Measurements from ENCODE around the gene MYH13. TPM values are rescaled to one million over a fixed set of nuclear protein-coding genes. Genes with fewer than 3 reads are reported as not detected.

Gene MYH13
- total and polyA plus RNA-seq, 9 of the 15 experiments (the other 6 are each of a cell fraction or from before 2014, with no cell fraction given): 0.01 TPM; not detected in 8

DNA sequence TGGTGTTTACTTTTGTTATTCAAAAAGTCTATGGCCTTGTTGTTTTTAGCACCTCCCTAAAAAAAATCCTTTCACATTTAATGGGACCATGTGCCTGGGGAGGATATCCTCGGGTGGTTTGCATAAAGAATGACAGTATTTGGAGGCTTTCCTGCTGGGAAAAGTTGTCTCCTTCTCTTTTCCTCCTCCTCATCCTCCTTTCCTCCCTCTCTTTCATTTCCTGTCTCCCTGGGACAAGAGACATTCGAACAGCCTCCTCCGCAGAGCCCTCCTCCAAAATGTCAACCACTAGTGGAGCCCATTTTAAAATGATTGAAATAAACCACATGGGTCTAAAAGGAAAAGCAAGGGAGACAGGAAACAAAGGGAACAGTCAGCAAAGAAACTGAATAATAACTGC is 67.4 kb downstream of the MYH13 start:
- H3K79me2 ChIP-seq (ENCODE audit: control insufficient read depth, insufficient read depth, low read length): no peaks in the 10 kb centered on the region
- 20% methylated on average over 1 of the region's 3 CpGs for WGBS (ENCODE audit: insufficient coverage, low coverage, missing lambda C conversion rate)
- H3K4me2 ChIP-seq (ENCODE audit: insufficient read depth, low read length): no peak overlapping the region
- DNase-seq (ENCODE audit: extremely low read depth in 1 of 4, low spot score in 3 of 4) (no peak), FAIRE-seq (no peak), ATAC-seq (no peak)
- H3K9me3 ChIP-seq (replicated peaks; ENCODE audit: control insufficient read depth, insufficient read depth, low read depth, low read length): no peaks in the 10 kb centered on the region
- ChIA-PET CTCF (ENCODE audit: low intra/inter-chr PET ratio) (no interaction called here), POLR2A (no interaction called here)
- in situ Hi-C loops (cut with MboI): no loop called here
- no peak overlapping the region for H3K27ac ChIP-seq (ENCODE audit: extremely low read depth, low read depth, low read length)
- intact Hi-C loops (cut with micrococcal nuclease): no loop called here
- no peak overlapping the region for H2AFZ ChIP-seq (ENCODE audit: low read depth, low read length)
- no peak overlapping the region for H3K4me3 ChIP-seq
- no peaks in the 10 kb centered on the region for H3K36me3 ChIP-seq (ENCODE audit: control insufficient read depth, insufficient read depth, low read length)
- no peaks in the 10 kb centered on the region; a peak in 1 of 5 replicates for H3K4me1 ChIP-seq (replicated peaks in 1 of 2; ENCODE audit: control insufficient read depth in 2 of 2, insufficient read depth in 2 of 2, low read length in 2 of 2)
- H3K9ac ChIP-seq (ENCODE audit: insufficient read depth in 1 of 2, low read depth in 2 of 2, low read length in 2 of 2): no peak overlapping the region
- BruUV-seq (replicated peaks): no TSS peak
- no peaks in the 10 kb centered on the region for H3K27me3 ChIP-seq (ENCODE audit: control insufficient read depth in 2 of 2, insufficient read depth in 2 of 2, low read length in 2 of 2)
- no peaks in the 10 kb centered on the region for H4K20me1 ChIP-seq (replicated peaks; ENCODE audit: control insufficient read depth, insufficient read depth, low read length)
- no peak for TF ChIP-seq NCOA4 (IDR thresholded peaks at IDR 0.05; ENCODE audit: partially characterized antibody)
- TF ChIP-seq TAF15 (IDR thresholded peaks at IDR 0.05; ENCODE audit: low read depth, low read length): no peak
- TF ChIP-seq, protein P1, sequence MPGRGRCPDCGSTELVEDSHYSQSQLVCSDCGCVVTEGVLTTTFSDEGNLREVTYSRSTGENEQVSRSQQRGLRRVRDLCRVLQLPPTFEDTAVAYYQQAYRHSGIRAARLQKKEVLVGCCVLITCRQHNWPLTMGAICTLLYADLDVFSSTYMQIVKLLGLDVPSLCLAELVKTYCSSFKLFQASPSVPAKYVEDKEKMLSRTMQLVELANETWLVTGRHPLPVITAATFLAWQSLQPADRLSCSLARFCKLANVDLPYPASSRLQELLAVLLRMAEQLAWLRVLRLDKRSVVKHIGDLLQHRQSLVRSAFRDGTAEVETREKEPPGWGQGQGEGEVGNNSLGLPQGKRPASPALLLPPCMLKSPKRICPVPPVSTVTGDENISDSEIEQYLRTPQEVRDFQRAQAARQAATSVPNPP (IDR thresholded peaks at IDR 0.05; ENCODE audit: borderline replicate concordance, insufficient read depth, insufficient read length): no peak
- TF ChIP-seq, protein P2, sequence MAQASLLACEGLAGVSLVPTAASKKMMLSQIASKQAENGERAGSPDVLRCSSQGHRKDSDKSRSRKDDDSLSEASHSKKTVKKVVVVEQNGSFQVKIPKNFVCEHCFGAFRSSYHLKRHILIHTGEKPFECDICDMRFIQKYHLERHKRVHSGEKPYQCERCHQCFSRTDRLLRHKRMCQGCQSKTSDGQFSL (CRISPR knock-in tag; IDR thresholded peaks at IDR 0.05): no peak
- TF ChIP-seq, protein P2 (tag; IDR thresholded peaks at IDR 0.05): no peak
- H3K9me1 ChIP-seq (ENCODE audit: control insufficient read depth, insufficient read depth, low read length): no peaks in the 10 kb centered on the region
